ENCODE results near the gene ACBD5.
"Not testable (repeated sequence)": the region's sequence is repeated elsewhere in the genome, so short reads cannot be mapped to it uniquely, and the experiment has no call there.

ACBD5 gene

GRCh38 chr10:27241652-27242472 lies 1.3 kb upstream of the ACBD5 start:
- FAIRE-seq (peak; percentile 90), DNase-seq (ENCODE audit: extremely low spot score, insufficient read length, low read depth) (peak; percentile 67)

GRCh38 chr10:27241010-27241651 lies 534 bp upstream of the ACBD5 start:
- no peak for DNase-seq (ENCODE audit: extremely low spot score, insufficient read length, low read depth)
- no peak for FAIRE-seq

- FAIRE-seq; DNase-seq (ENCODE audit: extremely low spot score, insufficient read length, low read depth): not testable (repeated sequence)
Observed at GRCh38 chr10:27237531-27237930, 3.1 kb downstream of the ACBD5 start.

GRCh38 chr10:27236589-27237128 lies 3.9 kb downstream of the ACBD5 start:
- not testable (repeated sequence) for FAIRE-seq; DNase-seq (ENCODE audit: extremely low spot score, insufficient read length, low read depth)

GRCh38 chr10:27235706-27236105 lies 4.9 kb downstream of the ACBD5 start:
- no peak for FAIRE-seq

GRCh38 chr10:27230022-27230421 lies 10.6 kb downstream of the ACBD5 start:
- DNase-seq (ENCODE audit: extremely low spot score, insufficient read length, low read depth) (no peak), FAIRE-seq (no peak)

More at GRCh38 chr10:27235706-27236105, 4.9 kb downstream of the ACBD5 start:
- DNase-seq (ENCODE audit: extremely low spot score, insufficient read length, low read depth): no peak

- no peak for FAIRE-seq
Observed at GRCh38 chr10:27225642-27226257, 14.8 kb downstream of the ACBD5 start.

GRCh38 chr10:27225011-27225590 lies 15.5 kb downstream of the ACBD5 start:
- DNase-seq (ENCODE audit: extremely low spot score, insufficient read length, low read depth) (no peak), FAIRE-seq (no peak)

More at GRCh38 chr10:27225642-27226257, 14.8 kb downstream of the ACBD5 start:
- no peak for DNase-seq (ENCODE audit: extremely low spot score, insufficient read length, low read depth)

GRCh38 chr10:27223964-27224363 lies 16.6 kb downstream of the ACBD5 start:
- FAIRE-seq: peak; percentile 74
- DNase-seq (ENCODE audit: extremely low spot score, insufficient read length, low read depth): no peak

- FAIRE-seq (no peak), DNase-seq (ENCODE audit: extremely low spot score, insufficient read length, low read depth) (no peak)
Observed at GRCh38 chr10:27207350-27207749, 33.2 kb downstream of the ACBD5 start.

GRCh38 chr10:27203806-27204205 lies 36.8 kb downstream of the ACBD5 start:
- FAIRE-seq (no peak), DNase-seq (ENCODE audit: extremely low spot score, insufficient read length, low read depth) (no peak)

GRCh38 chr10:27197980-27198620 lies 42.5 kb downstream of the ACBD5 start:
- no peak for DNase-seq (ENCODE audit: extremely low spot score, insufficient read length, low read depth)
- no peak for FAIRE-seq

- no peak for FAIRE-seq
- DNase-seq (ENCODE audit: extremely low spot score, insufficient read length, low read depth): no peak
Observed at GRCh38 chr10:27192284-27192683, 48.3 kb downstream of the ACBD5 start.

GRCh38 chr10:27190508-27190907 lies 50.1 kb downstream of the ACBD5 start:
- no peak for FAIRE-seq
- DNase-seq (ENCODE audit: extremely low spot score, insufficient read length, low read depth): no peak

GRCh38 chr10:27188897-27189296 lies 51.7 kb downstream of the ACBD5 start:
- no peak for DNase-seq (ENCODE audit: extremely low spot score, insufficient read length, low read depth)
- FAIRE-seq: no peak

- no peak for FAIRE-seq
- no peak for DNase-seq (ENCODE audit: extremely low spot score, insufficient read length, low read depth)
Observed at GRCh38 chr10:27188259-27188658, 52.3 kb downstream of the ACBD5 start.

- DNase-seq (ENCODE audit: extremely low spot score, insufficient read length, low read depth) (no peak), FAIRE-seq (no peak)
Observed at GRCh38 chr10:27169849-27170248, 70.7 kb downstream of the ACBD5 start.

GRCh38 chr10:27158421-27158820 lies 82.2 kb downstream of the ACBD5 start:
- DNase-seq (ENCODE audit: extremely low spot score, insufficient read length, low read depth) (no peak), FAIRE-seq (no peak)

GRCh38 chr10:27157150-27157549 lies 83.4 kb downstream of the ACBD5 start:
- DNase-seq (ENCODE audit: extremely low spot score, insufficient read length, low read depth): no peak
- FAIRE-seq: no peak

- not testable (repeated sequence) for FAIRE-seq; DNase-seq (ENCODE audit: extremely low spot score, insufficient read length, low read depth)
Observed at GRCh38 chr10:27156566-27156965, 84.0 kb downstream of the ACBD5 start.
